ENCODE results near the gene FABP3. TPM values are rescaled to one million over a fixed set of nuclear protein-coding genes. Genes with fewer than 3 reads are reported as not detected.
A peak's percentile ranks its signal among the peaks of the same experiment; 100 is the strongest.

Gene FABP3
- total RNA-seq, 1 experiment from 2014 or later = 0.89 TPM

GRCh38 chr1:31372051-31372450 lies 825 bp downstream of the FABP3 start:
- DNase-seq (ENCODE audit: low read depth) = no peak

GRCh38 chr1:31371121-31371959 lies 1.5 kb downstream of the FABP3 start:
- DNase-seq (ENCODE audit: low read depth) = no peak

DNA sequence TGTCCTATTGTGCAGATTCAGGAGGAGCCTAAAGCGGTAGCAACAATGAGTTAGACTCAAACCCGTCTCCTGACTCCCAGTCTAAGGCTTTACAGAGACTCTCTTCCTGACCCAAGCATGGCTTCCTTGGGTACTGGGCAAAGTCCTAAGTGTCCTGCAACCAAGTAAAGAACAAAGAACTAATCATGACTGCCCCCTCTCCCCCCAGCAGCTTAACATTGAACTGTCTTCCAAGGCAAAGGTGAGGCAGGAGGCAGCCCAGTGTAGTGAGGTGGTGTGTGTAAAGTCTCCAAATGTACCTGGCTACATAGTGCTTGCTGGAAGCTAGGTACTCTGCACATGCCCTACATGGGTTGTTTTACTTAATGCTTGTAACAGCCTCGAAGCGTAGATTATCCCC lies 2.3 kb downstream of the FABP3 start:
- no peak for DNase-seq (ENCODE audit: low read depth)

- DNase-seq (ENCODE audit: low read depth) = no peak
Measured at GRCh38 chr1:31370021-31370420, 2.9 kb downstream of the FABP3 start.

DNA sequence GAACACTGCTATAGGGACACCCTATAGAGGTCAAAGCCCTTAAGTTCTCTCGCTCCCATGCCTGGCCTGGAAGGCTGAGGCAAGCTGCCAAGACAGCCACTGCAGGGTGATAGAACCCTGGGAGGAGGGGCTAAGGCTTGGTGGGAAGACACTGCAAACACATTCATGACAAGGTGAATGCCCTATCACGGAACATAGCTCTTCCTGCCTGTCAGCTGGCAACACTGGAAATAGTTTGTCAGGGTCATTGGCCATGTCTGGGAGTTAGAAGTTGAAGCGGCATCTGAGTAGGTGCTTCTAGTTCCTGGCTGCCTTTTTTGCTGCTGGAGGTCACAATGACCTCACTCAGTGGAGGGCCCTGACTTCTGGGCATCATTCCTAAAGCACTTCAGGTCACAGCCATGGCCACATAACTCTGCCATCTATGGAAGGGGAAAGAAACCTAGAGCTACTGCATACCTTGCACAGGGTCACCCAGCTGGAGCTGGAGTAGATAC lies 4.2 kb downstream of the FABP3 start:
- DNase-seq (ENCODE audit: low read depth) = no peak

- no peak for DNase-seq (ENCODE audit: low read depth)
Measured at GRCh38 chr1:31366796-31367195, 6.1 kb downstream of the FABP3 start.

GRCh38 chr1:31364561-31365250 lies 8.2 kb downstream of the FABP3 start:
- DNase-seq (ENCODE audit: low read depth) = no peak

DNA sequence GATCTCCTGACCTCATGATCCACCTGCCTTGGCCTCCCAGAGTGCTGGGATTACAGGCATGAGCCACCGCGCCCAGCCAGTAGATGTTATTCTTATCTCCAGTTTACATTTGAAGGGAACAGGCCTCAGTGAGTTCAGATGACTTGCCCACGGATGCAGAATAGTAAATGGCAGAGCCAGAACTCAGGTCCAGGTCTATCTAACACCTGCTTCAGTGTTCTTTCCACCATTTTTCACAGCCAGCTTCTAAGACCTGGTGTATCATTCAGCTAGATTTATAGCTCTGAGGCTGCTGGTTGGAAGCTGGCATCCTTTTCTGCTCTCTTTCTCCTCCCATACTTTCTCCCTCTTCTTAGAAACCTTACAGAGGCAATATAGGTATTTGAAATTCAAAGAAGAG lies 10.8 kb downstream of the FABP3 start:
- no peak for DNase-seq (ENCODE audit: low read depth)

- DNase-seq (ENCODE audit: low read depth) = no peak
Measured at GRCh38 chr1:31361607-31362006, 11.3 kb downstream of the FABP3 start.

GRCh38 chr1:31356427-31356826 lies 16.4 kb downstream of the FABP3 start:
- DNase-seq (ENCODE audit: low read depth) = no peak

- no peak for DNase-seq (ENCODE audit: low read depth)
Measured at GRCh38 chr1:31354283-31354682, 18.6 kb downstream of the FABP3 start.

DNA sequence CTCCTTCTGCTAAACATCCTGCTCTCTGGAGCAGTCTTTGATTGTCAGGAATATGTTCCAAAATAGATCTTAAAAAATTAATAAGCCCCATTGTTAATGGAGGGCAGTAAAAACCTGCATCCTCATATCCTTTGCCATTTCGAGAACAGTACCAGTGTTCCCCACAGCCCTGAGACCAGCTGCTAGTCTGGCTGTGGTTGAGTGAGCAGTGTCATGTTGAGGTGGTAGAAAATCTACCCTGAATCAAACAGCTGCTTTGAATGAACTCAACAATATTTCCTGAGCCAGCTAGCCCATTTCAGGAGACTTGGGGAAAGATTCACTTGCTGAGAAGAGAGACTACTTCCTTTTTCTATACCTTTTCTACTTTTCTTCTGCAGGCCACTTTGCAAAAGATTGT lies 24.4 kb downstream of the FABP3 start:
- DNase-seq (ENCODE audit: low read depth) = no peak

DNA sequence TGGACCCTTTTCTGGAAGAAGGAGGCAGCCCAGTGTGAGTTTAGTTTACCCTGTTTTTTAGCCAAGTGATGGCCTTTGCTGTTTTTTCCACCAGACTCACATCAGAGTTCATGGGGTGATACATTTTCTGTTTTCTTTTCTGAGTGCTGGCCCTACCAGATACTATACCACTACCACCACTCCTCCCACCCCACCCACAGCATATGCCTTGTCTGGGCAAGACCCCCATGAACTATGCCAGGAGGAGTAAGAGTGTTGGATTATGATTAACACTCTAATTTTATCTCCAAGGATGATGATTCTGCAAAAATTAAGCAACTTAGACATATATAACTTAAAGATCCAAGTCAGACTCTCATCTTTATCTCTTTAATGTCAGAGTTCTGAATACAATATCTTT lies 26.1 kb downstream of the FABP3 start:
- no peak for DNase-seq (ENCODE audit: low read depth)

DNA sequence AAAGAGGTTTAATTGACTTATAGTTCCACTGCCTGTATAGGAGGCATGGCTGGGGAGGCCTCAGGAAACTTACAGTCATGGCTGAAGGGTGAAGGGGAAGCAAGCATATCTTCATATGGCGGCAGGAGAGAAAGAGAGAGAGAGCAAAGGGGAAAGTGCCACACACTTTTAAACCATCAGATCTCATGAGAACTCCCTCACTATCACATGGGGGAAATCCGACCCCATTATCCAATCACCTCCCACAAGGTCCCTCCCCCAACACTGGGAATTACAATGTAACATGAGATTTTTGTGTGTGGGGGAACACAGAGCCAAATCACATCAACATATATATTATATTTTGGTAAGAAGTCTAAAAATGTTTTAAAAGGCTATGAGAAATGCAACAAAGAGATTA lies 27.2 kb downstream of the FABP3 start:
- no peak for DNase-seq (ENCODE audit: low read depth)

DNA sequence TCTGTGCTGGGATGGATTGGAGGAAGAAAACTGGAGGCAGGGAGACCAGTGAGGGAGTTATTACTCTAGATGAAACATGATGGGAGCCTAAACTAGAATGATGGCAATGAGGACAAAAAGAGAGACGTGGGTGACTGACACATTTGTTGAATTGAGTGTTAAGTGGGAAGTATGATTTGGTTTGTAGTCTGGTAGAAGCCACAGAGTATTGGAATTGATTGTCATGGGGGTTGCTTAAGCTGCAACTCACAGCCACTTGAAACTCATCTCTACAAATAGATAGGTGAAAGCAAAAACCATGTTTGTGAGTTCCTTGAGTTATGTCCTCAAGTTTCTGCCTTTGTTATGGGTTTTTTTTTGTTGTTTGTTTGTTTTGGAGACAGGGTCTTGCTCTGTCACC lies 28.4 kb downstream of the FABP3 start:
- DNase-seq (ENCODE audit: low read depth) = no peak

GRCh38 chr1:31336687-31337467 lies 36.0 kb downstream of the FABP3 start:
- no peak for DNase-seq (ENCODE audit: low read depth)

DNA sequence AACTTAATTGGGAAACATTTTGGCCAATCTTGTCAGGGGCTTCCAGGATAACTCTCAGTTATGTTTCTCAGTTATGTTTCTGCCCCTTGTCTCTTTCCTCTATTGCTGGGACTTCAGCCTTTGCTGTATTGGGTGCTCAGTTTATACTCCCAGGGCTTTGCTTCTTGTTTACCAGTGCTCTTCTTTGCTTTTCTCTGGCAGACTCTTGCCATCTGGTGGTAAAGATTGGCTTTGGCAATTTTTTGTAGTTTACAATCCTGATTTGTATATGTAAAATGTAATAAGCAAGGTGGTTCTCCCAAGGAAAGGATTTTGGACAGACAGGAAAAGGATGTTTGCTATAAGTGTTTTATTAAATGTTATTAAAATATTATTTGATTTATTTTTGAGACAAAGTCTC lies 37.9 kb downstream of the FABP3 start:
- peak; percentile 53 for DNase-seq (ENCODE audit: low read depth)

DNA sequence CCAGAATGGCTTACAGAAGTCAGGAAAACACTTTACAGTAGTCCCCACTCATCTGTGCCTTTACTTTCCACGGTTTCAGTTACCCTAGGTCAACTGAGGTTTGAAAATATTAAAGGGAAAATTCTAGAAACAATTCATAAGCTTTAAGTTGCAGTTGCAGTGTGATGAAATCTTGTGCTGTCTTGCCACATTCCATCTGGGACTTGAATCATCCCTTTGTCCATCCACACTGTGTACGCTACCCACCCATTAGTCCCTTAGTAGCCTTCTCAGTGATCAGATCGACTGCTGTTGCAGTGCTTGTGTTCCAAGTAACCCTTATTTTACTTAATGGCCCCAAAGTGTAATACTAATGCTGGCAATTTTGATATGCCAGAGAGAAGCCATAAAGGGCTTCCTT lies 45.5 kb downstream of the FABP3 start:
- DNase-seq (ENCODE audit: low read depth) = no peak

- DNase-seq (ENCODE audit: low read depth) = no peak
Measured at GRCh38 chr1:31326461-31326860, 46.4 kb downstream of the FABP3 start.

DNA sequence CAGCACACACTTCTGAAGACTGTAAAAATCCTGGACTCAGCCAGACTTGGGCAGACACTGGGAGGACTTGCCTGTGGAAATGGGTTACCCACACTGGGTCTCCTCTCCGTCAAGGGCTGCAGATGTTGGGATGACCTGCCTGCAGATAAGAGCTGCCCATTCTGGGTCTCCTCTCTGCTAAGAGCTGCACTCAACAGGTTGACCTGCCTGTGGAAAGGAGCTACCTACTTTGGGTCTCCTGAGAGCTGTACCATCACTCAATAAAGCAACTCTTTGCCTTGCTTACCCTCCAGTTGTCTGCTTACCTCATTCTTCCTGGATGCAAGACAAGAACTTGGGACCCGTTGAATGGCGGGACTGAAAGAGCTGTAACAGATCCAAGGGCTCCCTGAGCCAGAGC lies 47.9 kb downstream of the FABP3 start:
- no peak for DNase-seq (ENCODE audit: low read depth)

GRCh38 chr1:31324093-31324492 lies 48.8 kb downstream of the FABP3 start:
- DNase-seq (ENCODE audit: low read depth) = no peak

DNA sequence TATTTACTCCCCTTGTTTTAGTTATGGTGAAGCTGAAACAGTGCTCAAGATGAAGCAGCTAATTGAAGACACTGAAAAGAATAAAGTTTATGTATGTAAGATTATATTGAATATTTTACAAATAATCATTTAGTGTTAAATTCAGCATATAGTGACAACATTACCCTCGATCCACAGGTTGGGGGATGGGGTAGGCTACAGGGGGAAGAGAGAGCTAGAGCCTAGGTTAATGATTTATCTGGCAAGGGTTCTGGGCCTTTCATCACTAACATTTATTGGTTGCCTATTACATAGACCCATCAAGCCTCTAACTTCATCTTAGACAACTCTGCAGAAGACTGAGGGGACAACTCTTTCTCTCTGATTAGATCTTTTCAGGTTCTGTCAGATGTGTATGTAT lies 54.7 kb downstream of the FABP3 start:
- DNase-seq (ENCODE audit: low read depth) = no peak

Data from M059J (cell line).